Spinal cord (tissue), 10 donors: ENCODE data around the gene OTUD7B. TPM values are rescaled to one million over a fixed set of nuclear protein-coding genes. Genes with fewer than 3 reads are reported as not detected.

Experiments
- DNase-seq, 6 donors: peaks; one replicate each; pipeline versions ENCODE4 v3.0.0 to v3.0.0-alpha.2; 2013 to 2015; ENCODE audit warnings: low spot score in 6 of 6, low read depth in 4 of 6
- H3K27ac ChIP-seq: one replicate; pipeline ENCODE4 v1.5.1; 2013; ENCODE audit warnings: low read depth, low read length, control low read depth
- H3K27me3 ChIP-seq: one replicate; pipeline ENCODE4 v1.6.1; 2013; ENCODE audit warnings: low read length; ENCODE audit not compliant: control insufficient read depth, insufficient read depth
- H3K36me3 ChIP-seq: one replicate; pipeline ENCODE4 v1.6.1; 2013; ENCODE audit warnings: low read length; ENCODE audit not compliant: control insufficient read depth, insufficient read depth
- H3K4me1 ChIP-seq: one replicate; pipeline ENCODE4 v1.6.1; 2013; ENCODE audit warnings: low read length; ENCODE audit not compliant: control insufficient read depth, insufficient read depth
- H3K4me3 ChIP-seq: one replicate; pipeline ENCODE4 v1.5.1; 2013; ENCODE audit warnings: low read depth, low read length, control low read depth
- H3K9me3 ChIP-seq: one replicate; pipeline ENCODE4 v1.6.1; 2013; ENCODE audit warnings: low read length; ENCODE audit not compliant: control insufficient read depth, insufficient read depth
- WGBS: methylation state at CpG from one replicate; pipeline ENCODE4 v1.1.5; 2013; ENCODE audit warnings: missing lambda C conversion rate; ENCODE audit not compliant: insufficient coverage; 5-methylcytosine and 5-hydroxymethylcytosine counted together
- polyA plus RNA-seq, 2 donors: library from polyadenylated mRNA; unstranded; fragments of 120-200 nt; gene quantifications; one replicate each; pipeline ENCODE4 v1.2.1, GENCODE V29; 2013; ENCODE audit not compliant: insufficient read length in 2 of 2
- total RNA-seq, 2 donors: library from RNA; depleted of rRNA in 1 of 2; stranded (reverse); fragments of 120-200 nt in 1 of 2; fragments of >200 nt in 1 of 2; gene quantifications; one replicate each; pipeline versions ENCODE4 v1.2.3 to v1.2.4, GENCODE V29; 2013 to 2014
- donor health status: healthy.

Gene OTUD7B
- total and polyA plus RNA-seq, 4 donors, result 14.4 to 17.2 (median 14.8) TPM

- 84% methylated on average over 2 of the region's 2 CpGs for WGBS
- no peak overlapping the region for H3K27ac ChIP-seq
- no peaks in the 10 kb centered on the region for H3K27me3 ChIP-seq
- H3K4me3 ChIP-seq, result no peak overlapping the region
- H3K36me3 ChIP-seq, result no peaks in the 10 kb centered on the region
- no peaks in the 10 kb centered on the region for H3K9me3 ChIP-seq
- no peak for DNase-seq
- H3K4me1 ChIP-seq, result no peaks in the 10 kb centered on the region
Observed at GRCh38 chr1:150024156-150024555, 13.6 kb upstream of the OTUD7B start.

- Histone ChIP-seq H3K36me3 (no peaks in the 10 kb centered on the region), H3K4me3 (no peak overlapping the region), H3K27me3 (no peaks in the 10 kb centered on the region), H3K4me1 (no peaks in the 10 kb centered on the region), H3K27ac (no peak overlapping the region), H3K9me3 (no peaks in the 10 kb centered on the region)
- DNase-seq, result no peak
- WGBS, result 79% methylated on average over 4 of the region's 6 CpGs
Observed at GRCh38 chr1:150022357-150022756, 11.8 kb upstream of the OTUD7B start.

DNA sequence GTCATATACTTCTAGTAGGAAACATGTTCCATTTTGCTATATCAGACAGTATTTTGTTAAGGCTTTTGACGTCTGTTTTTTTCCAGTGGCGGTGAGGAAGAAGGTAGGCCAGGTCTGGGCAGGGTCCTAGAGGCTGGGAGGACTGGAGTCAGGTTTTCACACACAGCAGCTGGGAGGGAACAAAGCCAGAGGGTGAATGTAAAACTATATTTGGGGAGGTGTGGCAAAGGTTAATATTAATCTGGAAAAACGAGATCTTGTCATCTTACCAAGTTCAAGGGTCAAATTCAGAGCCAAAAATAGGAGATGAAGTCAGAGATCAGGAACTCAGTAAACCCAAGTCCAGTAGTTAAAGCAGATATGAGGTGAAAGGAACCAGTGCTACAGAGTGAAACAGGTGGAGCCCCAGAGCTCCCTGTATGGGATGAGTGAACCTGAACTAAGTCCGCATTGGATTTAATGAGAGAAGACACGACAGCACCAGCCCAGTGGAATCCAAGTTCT lies 10.7 kb upstream of the OTUD7B start:
- no peaks in the 10 kb centered on the region for H3K4me1 ChIP-seq
- H3K4me3 ChIP-seq, result no peak overlapping the region
- H3K9me3 ChIP-seq, result no peaks in the 10 kb centered on the region
- H3K27ac ChIP-seq, result no peak overlapping the region
- no peak for DNase-seq
- H3K27me3 ChIP-seq, result no peaks in the 10 kb centered on the region
- no peaks in the 10 kb centered on the region for H3K36me3 ChIP-seq
- 86% methylated on average over 3 of the region's 5 CpGs for WGBS

- Histone ChIP-seq H3K4me3 (no peak overlapping the region), H3K36me3 (no peaks in the 10 kb centered on the region), H3K4me1 (no peaks in the 10 kb centered on the region), H3K9me3 (no peaks in the 10 kb centered on the region), H3K27me3 (no peaks in the 10 kb centered on the region), H3K27ac (no peak overlapping the region)
- WGBS, result no CpG with 5 or more reads among the region's 2 CpGs
- DNase-seq, result no peak
Observed at GRCh38 chr1:150020711-150021110, 10.2 kb upstream of the OTUD7B start.

GRCh38 chr1:150018165-150018564 lies 7.6 kb upstream of the OTUD7B start:
- no peak overlapping the region for H3K4me3 ChIP-seq
- no peaks in the 10 kb centered on the region for H3K36me3 ChIP-seq
- no peak for DNase-seq
- no peaks in the 10 kb centered on the region for H3K9me3 ChIP-seq
- no peaks in the 10 kb centered on the region for H3K4me1 ChIP-seq
- no peaks in the 10 kb centered on the region for H3K27me3 ChIP-seq
- 70% methylated on average over 4 of the region's 4 CpGs for WGBS
- H3K27ac ChIP-seq, result no peak overlapping the region

GRCh38 chr1:150017206-150017750 lies 6.8 kb upstream of the OTUD7B start:
- H3K9me3 ChIP-seq, result no peaks in the 10 kb centered on the region
- H3K27ac ChIP-seq, result no peak overlapping the region

GRCh38 chr1:150015651-150016131 lies 5.2 kb upstream of the OTUD7B start:
- no CpG with 5 or more reads among the region's 4 CpGs for WGBS
- H3K4me3 ChIP-seq, result no peak overlapping the region
- no peak overlapping the region for H3K27ac ChIP-seq
- H3K36me3 ChIP-seq, result no peaks in the 10 kb centered on the region
- H3K27me3 ChIP-seq, result no peaks in the 10 kb centered on the region
- no peak for DNase-seq
- H3K4me1 ChIP-seq, result peaks cover 5% of the 10 kb centered on the region
- H3K9me3 ChIP-seq, result no peaks in the 10 kb centered on the region

More at GRCh38 chr1:150017206-150017750, 6.8 kb upstream of the OTUD7B start:
- Histone ChIP-seq H3K4me3 (no peak overlapping the region), H3K27me3 (no peaks in the 10 kb centered on the region), H3K36me3 (no peaks in the 10 kb centered on the region), H3K4me1 (peaks cover 5% of the 10 kb centered on the region)
- no peak for DNase-seq

DNA sequence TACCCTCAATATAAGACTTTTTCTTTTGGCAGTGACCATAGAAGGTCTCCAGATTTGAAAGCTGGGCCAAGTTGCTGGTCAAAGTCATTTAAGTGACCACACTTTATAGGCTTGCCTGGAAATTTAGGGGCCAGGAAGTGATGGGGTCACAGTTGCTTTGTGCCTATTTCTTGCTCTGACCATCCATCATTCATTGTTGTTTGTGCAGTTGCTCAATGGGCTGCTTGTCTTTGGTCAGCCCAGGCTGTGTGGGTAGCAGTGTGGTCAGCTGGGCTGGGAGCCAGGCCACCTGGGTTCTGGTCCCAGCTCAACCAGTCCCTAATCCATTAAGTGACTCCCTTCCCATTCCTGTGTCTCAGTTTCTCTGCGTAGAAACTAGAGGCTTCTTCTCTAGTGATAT lies 2.1 kb upstream of the OTUD7B start:
- H3K9me3 ChIP-seq, result no peaks in the 10 kb centered on the region
- peak overlapping the region; percentile 35 for H3K27ac ChIP-seq
- WGBS, result no CpG with 5 or more reads among the region's 1 CpG
- peaks cover 5% of the 10 kb centered on the region for H3K4me1 ChIP-seq
- no peak overlapping the region for H3K4me3 ChIP-seq
- no peaks in the 10 kb centered on the region for H3K27me3 ChIP-seq
- peak in 1 of 6 donors; percentile 55 for DNase-seq
- H3K36me3 ChIP-seq, result no peaks in the 10 kb centered on the region

DNA sequence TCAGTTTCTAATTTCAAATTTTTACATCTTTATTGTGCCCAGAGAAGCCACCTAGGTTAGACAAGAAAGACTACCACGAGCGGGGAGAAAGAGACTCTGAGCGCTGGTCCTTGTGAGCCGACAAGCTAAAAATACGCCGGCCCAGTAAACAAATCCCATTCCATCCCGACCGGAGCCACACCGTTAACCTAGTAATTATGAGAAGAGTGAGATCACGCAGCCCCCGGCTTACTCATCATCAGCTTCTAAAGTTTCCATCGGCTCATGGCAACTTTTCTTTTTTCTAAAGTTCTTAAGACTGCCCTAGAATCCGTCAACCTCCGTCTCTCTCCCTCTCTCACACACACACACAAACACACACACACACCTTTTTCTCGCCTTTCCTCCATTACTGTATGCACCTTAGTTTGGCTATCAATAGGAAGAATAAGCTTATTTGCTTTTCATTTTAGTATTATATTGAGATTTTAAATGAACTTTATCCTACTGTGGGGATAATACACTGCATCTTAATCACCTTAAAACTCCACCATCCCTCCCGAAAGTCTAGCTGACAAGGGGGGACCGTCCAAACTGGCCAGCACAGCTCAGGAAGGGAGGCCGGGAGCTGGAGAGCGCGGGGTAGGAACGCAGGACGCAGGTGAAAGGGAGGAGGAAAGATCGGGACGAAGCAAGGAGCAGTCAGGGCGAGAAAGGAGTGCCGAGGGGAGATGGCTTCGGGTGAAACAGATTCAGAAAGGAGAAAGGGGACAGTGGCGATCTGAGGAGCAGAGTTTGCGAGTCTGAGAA lies 728 bp downstream of the OTUD7B start:
- 0% methylated on average over 16 of the region's 29 CpGs for WGBS
- DNase-seq, result peak in 3 of 6 donors; percentile 50 to 59 (median 53)
- Histone ChIP-seq H3K36me3 (no peaks in the 10 kb centered on the region), H3K4me1 (peaks cover 5% of the 10 kb centered on the region), H3K27me3 (no peaks in the 10 kb centered on the region), H3K4me3 (peak overlapping the region; percentile 87), H3K27ac (peak overlapping the region; percentile 96), H3K9me3 (no peaks in the 10 kb centered on the region)

GRCh38 chr1:150008699-150009098 lies 1.8 kb downstream of the OTUD7B start:
- no peaks in the 10 kb centered on the region for H3K27me3 ChIP-seq
- no peaks in the 10 kb centered on the region for H3K9me3 ChIP-seq
- WGBS, result no CpG with 5 or more reads among the region's 6 CpGs
- H3K27ac ChIP-seq, result peak overlapping the region; percentile 96
- H3K36me3 ChIP-seq, result no peaks in the 10 kb centered on the region
- H3K4me3 ChIP-seq, result peak overlapping the region; percentile 87
- peaks cover 5% of the 10 kb centered on the region for H3K4me1 ChIP-seq
- peak in 1 of 6 donors; percentile 2 for DNase-seq
